NOMO-1 treated with dmso at 0.1 percent for 144 hours (cell line): ENCODE results near the gene GPR137B.
"Not testable (repeated sequence)": the region's sequence is repeated elsewhere in the genome, so short reads cannot be mapped to it uniquely, and the experiment has no call there.

Experiments used
- DNase-seq: peaks from one replicate; lab custom pipeline; 2025; ENCODE audit not compliant: unreplicated experiment; lab: John Stamatoyannopoulos, UW

The GPR137B gene

DNA sequence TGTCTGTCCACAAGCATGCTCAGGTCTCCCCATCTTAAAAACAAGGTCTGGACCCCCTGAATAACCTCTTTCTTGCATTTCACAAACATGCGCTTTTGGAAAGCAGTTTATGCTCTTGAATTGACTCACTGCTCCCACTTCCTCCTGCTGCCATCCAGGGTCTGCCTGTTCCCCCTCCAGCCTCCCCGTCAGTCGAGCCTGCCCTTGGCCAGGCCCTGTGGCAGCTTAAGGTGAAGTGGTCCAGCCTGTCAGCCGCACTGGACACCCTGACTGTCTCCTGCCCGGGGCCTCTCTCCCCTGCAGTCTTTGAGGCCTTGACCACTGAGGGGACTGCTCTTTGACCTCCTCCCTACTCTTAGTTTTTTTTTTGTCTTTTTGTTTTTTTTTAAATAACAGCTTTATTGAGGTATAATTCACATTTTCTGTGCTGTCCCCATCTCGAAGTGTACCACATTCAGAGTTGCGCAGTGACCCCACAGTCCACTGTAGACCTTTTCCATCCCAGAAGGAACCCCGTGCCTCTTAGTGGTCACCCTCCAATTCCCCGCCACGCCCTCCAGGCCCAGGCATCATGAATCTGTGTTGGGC is 18.3 kb downstream of the GPR137B start:
- no peak for DNase-seq

DNA sequence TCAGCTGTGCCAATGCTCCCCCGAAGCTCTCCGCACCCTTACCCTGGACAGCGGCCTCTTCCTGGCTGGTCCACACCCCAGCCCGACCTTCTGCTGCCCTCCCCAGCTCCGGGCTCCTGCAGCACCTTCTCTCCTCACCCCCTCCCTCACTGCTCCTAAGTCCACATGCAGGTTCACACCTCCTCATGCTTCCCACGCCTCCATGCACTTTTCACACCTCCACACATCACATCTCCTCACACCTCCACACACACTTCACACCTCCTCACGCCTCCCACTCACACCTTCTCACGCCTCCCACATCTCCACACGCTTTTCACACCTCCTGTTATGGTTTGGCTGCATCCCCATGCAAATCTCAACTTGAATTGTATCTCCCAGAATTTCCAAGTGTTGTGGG is 18.9 kb downstream of the GPR137B start:
- no peak for DNase-seq

- not testable (repeated sequence) for DNase-seq
These were observed 19.4 kb downstream of the GPR137B start for GRCh38 chr1:236161755-236162154.

- DNase-seq, result no peak
These were observed 21.3 kb downstream of the GPR137B start for GRCh38 chr1:236163463-236164153.

- DNase-seq, result no peak
These were observed 21.9 kb downstream of the GPR137B start for GRCh38 chr1:236164273-236164672.

DNA sequence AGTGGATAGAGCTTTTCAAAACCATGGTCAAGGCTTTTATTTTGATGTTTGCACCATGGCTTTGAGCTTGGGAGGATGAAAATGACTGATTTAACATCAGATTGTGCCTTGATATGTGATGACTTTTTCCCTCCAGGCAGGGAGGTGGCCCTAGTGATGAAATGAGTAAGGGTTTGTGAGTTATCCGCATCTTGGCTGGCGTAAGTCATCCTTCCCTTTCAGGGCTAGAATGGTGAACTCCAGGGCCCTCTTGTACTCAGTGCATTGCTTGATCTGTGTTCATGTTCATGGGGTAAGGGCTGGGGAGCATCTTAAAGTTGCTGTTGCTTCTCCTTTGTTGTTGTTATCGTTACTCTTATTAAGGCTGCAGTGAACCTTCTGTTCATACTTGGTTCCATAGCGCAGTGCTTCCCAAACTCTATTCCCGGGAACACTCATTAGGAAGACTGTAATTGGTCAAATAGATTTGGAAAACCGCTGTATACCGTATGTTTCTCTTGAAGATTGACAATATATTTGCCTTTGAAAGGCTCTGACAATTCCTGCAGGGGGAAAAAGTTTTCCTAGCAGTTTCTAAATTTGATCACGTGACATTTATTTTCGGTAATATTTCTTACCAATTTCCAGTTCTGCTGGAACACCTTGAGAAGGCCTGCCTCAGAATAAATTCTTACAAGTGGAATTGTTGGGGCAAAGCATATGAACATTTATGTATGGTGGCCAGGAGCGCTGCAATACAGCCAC is 23.1 kb downstream of the GPR137B start:
- DNase-seq, result no peak

- DNase-seq, result no peak
These were observed 23.7 kb downstream of the GPR137B start for GRCh38 chr1:236166041-236166440.

DNA sequence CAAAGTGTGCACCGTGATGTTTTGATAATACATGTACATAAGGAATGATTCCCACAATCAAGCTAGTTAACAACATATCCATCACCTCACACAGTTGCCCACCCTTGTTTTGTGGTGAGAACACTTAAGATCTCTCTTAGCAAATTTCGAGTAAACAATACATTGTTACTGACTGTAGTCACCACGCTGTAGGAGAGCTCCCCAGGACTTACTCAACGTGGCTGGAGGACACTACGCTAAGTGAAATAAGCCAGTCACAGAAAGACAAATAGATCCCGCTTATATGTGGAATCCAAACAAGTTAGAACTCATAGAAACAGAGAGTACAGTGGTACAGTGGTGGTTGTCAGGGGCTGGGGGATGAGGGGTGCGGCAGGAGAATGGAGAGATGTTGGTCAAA is 24.8 kb downstream of the GPR137B start:
- DNase-seq, result no peak

GRCh38 chr1:236167578-236167977 is 25.2 kb downstream of the GPR137B start:
- no peak for DNase-seq

- DNase-seq, result peak; percentile 3
These were observed 26.5 kb downstream of the GPR137B start for GRCh38 chr1:236168716-236169429.

DNA sequence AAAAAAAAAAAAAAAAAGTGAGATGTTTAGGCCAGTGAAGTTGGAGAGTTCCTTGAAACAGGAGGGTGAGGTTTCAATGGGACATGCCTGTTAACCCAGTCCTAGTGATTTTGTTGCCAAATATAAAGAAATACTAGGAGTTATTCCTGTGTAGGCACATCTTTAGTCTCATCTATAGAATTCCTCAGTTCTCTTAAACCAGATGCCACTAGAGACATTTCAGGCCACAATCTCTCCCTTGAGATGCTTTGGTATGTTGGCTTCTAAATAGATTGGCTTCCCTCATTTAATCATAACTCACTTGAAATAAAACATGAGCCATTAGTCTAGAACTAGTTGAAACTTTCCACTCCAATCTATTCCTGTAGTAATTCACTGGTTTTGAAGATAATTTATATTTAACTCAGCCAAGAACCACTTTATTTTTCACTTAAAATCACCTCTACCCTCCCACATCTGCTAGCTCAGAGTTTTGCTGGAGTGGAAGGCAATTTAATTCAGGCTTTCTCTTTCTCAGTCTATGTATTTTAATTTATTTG is 29.8 kb downstream of the GPR137B start:
- DNase-seq, result no peak

- no peak for DNase-seq
These were observed 30.9 kb downstream of the GPR137B start for GRCh38 chr1:236173174-236173767.

DNA sequence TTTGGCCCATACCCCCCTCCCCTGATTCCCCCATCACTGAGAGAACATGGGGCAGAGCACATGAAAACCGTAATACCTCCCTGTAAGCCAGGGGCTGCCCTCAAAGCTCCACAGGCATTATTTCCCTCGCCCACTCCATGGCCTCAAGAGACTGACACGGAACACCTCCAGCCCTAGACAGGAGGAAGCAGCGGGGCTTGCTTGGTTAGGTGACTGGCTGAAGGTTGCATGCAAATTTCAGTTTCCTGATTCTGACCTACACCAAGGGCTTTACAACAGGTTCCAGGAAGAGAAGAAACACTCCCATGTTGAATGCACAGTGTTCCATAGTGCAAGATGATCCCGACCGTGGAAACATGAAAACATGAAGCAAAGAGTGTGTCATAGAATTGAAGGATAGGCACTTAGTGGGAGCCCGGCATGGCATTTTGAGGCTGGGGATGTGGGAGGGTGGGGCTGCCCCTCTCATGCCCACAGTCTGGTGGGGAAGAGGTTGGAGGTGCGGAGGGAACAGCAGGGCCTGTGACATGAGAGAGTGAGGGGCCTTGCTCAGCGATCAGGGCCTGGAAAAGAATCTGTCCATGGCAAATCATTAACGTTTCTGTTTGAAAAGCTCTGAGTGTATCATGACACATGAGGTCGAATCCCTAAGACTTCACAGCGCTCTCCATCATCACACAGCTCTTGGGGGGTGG is 33.5 kb downstream of the GPR137B start:
- DNase-seq, result no peak

DNA sequence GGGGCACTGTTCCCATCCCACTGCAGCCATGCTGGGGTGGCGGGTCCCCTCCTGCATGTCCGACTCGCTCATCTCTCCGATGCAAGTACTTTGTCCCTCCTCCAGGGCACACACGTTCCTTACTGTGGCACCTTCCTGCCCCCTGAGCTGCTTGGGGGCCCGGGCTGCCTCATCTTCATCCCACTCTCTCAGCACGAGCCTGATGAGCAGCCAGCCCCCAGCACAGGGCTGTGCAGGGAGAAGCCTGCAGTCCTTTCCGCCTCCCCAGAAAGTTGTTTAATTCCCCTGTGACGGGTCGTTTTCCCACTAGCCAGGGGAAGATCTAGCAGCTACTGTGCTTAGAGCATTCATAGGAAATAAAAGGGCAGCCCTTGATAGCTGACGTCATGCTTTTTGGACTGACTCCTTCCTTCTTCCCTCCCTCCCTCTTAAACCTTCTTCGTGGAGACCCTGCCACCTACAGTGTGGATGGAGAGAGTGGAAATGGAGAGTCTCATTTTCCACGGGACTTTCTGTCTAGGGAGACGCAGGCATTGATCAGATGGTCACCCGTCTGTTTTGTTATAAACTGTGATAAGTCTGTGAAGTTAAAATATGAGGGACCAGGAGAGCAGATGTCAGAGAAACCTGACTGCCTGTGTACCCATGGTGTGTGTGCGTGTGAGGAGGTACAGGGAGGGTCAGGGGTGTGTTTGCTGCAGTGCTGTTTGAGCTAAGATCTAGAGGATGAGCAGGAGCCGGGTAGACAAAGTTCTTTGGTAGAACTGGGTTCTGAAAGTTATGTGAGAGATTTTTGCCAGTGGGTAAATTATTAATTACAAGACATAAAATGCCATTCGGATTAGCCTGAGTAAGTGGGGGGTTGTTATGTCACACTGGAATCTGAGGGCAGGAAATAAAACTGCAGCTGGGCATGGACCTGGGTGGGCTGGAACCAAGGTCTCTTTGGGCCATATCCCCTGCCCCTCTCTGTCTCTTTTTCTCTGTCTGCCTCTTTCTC is 34.3 kb downstream of the GPR137B start:
- no peak for DNase-seq

GRCh38 chr1:236179634-236180033 is 37.3 kb downstream of the GPR137B start:
- no peak for DNase-seq

DNA sequence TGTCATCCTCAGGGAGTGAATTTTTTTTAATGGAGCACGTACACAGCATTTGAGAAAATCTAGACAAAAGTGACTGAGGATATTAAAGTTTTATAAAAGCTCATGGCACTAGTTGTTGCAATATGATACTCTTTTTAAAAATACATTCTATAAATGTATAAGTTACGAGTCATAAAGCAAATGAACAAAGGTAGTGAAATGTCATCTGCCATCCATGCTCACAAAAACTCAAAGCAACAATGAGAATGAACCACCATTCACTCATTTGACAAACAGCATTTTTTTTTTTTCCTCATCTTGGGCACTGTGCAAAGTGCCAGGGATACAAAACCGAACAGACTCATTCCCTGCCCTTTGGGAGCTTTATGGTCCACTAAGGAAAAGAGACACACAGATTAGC is 38.7 kb downstream of the GPR137B start:
- no peak for DNase-seq

GRCh38 chr1:236185687-236186086 is 43.3 kb downstream of the GPR137B start:
- DNase-seq, result peak; percentile 81

GRCh38 chr1:236186471-236186870 is 44.1 kb downstream of the GPR137B start:
- not testable (repeated sequence) for DNase-seq

GRCh38 chr1:236188084-236188483 is 45.7 kb downstream of the GPR137B start:
- DNase-seq, result not testable (repeated sequence)
